ENCODE measurements around the gene BRD1. TPM values are rescaled to one million over a fixed set of nuclear protein-coding genes. Genes with fewer than 3 reads are reported as not detected.

BRD1 gene
- total and polyA plus RNA-seq, 8 donors, result 27.4 to 50.3 (median 37.9) TPM

DNA sequence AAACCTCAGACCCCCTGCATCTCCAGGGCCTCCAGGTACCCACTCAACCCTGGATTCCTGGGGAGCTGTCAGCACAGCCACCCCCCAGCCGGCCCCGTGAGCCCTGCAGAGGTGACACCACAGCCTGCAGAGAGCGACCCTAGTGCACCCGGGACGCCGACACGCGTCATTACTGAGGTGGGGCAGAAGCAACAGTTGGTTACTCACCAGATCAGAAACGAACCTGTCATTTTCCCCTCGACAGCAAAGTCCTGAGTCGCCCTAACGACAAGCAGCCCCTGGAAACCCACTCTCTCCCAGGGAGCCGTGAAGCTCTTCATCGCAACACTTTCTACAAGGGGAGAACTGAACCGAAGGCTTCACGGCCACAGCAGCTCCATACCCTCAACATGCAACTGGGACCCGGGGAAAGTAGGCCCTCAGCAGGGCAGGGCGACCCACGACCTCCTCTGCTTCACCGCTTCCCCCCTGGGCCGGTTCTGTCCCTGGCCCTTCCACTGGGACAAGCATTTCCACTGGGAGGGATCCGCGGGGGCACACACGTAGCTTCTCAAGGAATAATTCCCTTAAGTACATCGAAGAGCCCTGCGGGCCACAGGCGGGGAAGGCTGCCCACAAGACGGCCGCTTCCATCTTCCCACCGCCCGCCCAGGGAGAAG lies 1.6 kb downstream of the BRD1 start:
- intact Hi-C loops (cut with DNase I), result no loop called here
- peak; percentile 40 for ATAC-seq

DNA sequence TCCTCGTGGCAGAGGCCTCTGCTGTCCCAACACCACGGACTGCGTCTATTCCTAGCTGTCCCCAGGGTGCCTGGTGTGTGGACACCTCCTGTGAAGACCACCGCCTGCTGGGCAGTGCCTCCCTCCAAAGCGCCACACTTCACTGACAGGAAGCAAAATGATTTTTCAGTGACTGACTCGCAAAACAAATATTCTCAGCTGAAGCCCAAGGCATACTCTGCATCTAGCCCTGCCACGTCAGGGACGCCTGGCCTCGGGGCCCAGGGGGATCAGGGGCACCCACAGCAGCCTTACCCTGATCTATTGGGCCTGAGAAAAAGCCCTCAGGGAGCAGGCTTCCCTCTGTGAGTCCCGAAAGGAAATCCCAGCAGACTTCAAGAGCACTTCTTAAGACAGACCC lies 2.2 kb downstream of the BRD1 start:
- H3K27me3 ChIP-seq, result no peaks in the 10 kb centered on the region
- peaks cover 0 to 43% of the 10 kb centered on the region in 2 donors for H3K36me3 ChIP-seq
- intact Hi-C loops (cut with DNase I), result no loop called here
- H3K9me3 ChIP-seq, result no peaks in the 10 kb centered on the region
- TF ChIP-seq, protein P1, sequence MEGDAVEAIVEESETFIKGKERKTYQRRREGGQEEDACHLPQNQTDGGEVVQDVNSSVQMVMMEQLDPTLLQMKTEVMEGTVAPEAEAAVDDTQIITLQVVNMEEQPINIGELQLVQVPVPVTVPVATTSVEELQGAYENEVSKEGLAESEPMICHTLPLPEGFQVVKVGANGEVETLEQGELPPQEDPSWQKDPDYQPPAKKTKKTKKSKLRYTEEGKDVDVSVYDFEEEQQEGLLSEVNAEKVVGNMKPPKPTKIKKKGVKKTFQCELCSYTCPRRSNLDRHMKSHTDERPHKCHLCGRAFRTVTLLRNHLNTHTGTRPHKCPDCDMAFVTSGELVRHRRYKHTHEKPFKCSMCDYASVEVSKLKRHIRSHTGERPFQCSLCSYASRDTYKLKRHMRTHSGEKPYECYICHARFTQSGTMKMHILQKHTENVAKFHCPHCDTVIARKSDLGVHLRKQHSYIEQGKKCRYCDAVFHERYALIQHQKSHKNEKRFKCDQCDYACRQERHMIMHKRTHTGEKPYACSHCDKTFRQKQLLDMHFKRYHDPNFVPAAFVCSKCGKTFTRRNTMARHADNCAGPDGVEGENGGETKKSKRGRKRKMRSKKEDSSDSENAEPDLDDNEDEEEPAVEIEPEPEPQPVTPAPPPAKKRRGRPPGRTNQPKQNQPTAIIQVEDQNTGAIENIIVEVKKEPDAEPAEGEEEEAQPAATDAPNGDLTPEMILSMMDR (IDR thresholded peaks at IDR 0.05), result no peak
- no peak overlapping the region for H3K27ac ChIP-seq
- peak overlapping the region in 1 of 2 donors; percentile 86 for H3K4me3 ChIP-seq
- no peak for ATAC-seq
- H3K4me1 ChIP-seq, result peaks cover 18 to 43% of the 10 kb centered on the region in 2 donors
- DNase-seq, result no peak

More for the DNA sequence above, 1.6 kb downstream of the BRD1 start:
- no peaks in the 10 kb centered on the region for H3K9me3 ChIP-seq
- H3K27ac ChIP-seq, result peak overlapping the region; percentile 74 to 81
- peaks cover 18 to 40% of the 10 kb centered on the region in 2 donors for H3K4me1 ChIP-seq
- peak overlapping the region; percentile 55 to 86 for H3K4me3 ChIP-seq
- TF ChIP-seq, protein P1 (IDR thresholded peaks at IDR 0.05), result no peak
- peak in 1 of 4 donors; percentile 82 for DNase-seq
- peaks cover 0 to 36% of the 10 kb centered on the region in 2 donors for H3K36me3 ChIP-seq
- no peaks in the 10 kb centered on the region for H3K27me3 ChIP-seq

DNA sequence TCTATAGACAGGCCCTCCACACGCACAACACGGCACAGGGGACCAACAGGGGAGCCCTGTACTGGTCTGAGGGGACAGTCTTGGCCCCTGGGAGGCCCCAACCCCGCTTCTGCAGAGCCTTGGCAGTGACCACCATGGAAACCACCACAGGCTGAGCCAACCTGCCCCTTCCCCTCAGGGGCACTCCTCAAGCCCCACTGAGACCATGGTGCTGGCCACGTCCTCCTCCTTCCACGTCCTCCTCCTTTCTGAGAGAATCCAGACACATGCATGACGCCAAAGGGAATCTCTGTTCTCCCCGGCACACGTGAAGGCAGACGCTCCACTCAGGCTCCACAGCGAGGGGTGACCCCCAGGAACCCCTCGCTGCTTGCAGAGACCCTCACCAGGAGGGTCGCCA lies 2.7 kb downstream of the BRD1 start:
- Histone ChIP-seq H3K4me1 (peaks cover 18 to 43% of the 10 kb centered on the region in 2 donors), H3K27ac (no peak overlapping the region), H3K36me3 (peaks cover 0 to 48% of the 10 kb centered on the region in 2 donors), H3K4me3 (peak overlapping the region in 1 of 2 donors; percentile 86), H3K27me3 (no peaks in the 10 kb centered on the region), H3K9me3 (no peaks in the 10 kb centered on the region)
- DNase-seq (no peak), ATAC-seq (no peak)
- TF ChIP-seq, protein P1 (IDR thresholded peaks at IDR 0.05), result no peak
- intact Hi-C loops (cut with DNase I), result no loop called here

DNA sequence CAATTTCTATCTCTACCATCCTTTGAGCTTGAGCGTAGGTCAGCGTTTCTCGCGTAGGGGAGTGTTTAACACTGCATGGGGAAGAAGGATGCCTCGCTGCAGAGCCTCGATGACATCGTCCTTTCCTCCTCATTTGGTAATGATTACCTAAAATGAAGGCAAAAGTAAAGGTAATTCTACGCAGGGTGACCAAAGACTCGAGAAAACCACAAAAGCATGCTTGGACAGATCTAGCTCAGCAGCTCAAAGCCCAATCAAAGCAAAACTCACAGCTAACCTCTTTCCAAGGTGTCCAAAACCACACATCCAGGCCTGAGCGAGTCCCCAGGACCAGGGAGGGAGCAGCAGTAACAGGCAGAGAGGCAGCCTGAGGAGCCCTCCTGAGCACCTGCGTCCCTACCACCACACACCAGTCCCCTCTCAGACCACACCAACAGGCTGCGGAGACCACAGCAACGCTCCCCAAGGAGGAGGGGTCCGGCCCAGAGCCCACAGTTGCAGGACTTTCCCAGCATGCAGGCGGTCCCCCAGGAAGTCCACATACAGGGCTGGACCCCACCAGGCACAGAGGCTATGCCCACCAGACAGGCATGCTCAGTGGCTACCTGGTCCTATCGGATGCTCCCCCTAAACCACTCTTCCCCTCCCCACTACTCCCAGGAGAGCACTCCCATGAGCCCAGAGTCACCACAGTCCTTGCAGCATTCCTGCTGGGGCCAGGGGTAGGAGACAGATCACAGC lies 3.3 kb downstream of the BRD1 start:
- Histone ChIP-seq H3K4me3 (no peak overlapping the region), H3K4me1 (peaks cover 18 to 43% of the 10 kb centered on the region in 2 donors), H3K27ac (no peak overlapping the region), H3K9me3 (no peaks in the 10 kb centered on the region), H3K36me3 (peaks cover 0 to 54% of the 10 kb centered on the region in 2 donors), H3K27me3 (no peaks in the 10 kb centered on the region)
- TF ChIP-seq, protein P1 (IDR thresholded peaks at IDR 0.05), result no peak
- ATAC-seq (no peak), DNase-seq (no peak)
- intact Hi-C loops (cut with DNase I), result no loop called here
